Right kidney (tissue), 1 donor: Measurements from ENCODE around the gene CSF3.

Experiments
- DNase-seq: peaks from one replicate; pipeline ENCODE4 v3.0.0-alpha.2; 2016

Gene CSF3

DNA sequence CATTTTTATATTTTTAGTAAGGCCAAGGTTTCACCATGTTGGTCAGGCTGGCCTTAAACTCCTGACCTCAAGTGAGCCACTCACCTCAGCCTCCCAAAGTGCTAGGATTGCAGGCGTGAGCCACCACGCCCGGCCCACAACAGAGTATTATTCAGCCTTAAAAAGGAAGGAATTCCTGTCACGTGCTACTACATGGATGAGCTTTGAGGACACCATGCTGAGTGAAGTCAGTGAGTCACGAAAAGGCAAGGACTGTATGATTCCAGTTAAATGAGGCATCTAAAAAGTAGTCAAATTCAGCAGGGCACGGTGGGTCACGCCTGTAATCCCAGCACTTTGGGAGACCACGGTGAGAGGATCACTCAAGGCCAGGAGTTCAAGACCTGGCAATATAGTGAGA is 9.7 kb downstream of the CSF3 start:
- no peak for DNase-seq

GRCh38 chr17:40025559-40025958 is 10.3 kb downstream of the CSF3 start:
- no peak for DNase-seq

GRCh38 chr17:40025991-40026815 is 11.0 kb downstream of the CSF3 start:
- DNase-seq: no peak

GRCh38 chr17:40026816-40027613 is 11.8 kb downstream of the CSF3 start:
- peak; percentile 62 for DNase-seq

DNA sequence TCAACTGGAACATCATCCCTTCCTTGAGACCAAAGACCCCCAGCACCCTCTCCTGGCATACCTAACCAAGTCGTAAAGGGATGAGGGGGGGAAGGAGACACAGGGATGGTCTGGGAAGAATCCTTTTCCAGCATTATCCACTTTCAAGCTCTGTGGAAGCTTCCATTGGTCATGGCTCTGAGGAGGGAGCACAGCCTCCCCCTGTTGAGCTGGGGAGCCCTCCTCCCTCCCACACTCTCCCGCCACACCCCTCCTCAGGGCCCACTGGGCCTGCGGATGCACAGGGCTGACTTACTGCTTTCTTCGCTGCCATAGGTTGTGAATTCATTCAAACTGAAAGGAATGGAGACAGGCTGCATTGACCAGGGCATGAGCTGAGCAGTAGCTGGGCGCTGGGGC is 12.4 kb downstream of the CSF3 start:
- no peak for DNase-seq

GRCh38 chr17:40028595-40028994 is 13.4 kb downstream of the CSF3 start:
- DNase-seq: no peak

GRCh38 chr17:40031706-40032105 is 16.5 kb downstream of the CSF3 start:
- no peak for DNase-seq

- no peak for DNase-seq
Observed at GRCh38 chr17:40032322-40033320, 17.4 kb downstream of the CSF3 start.

DNA sequence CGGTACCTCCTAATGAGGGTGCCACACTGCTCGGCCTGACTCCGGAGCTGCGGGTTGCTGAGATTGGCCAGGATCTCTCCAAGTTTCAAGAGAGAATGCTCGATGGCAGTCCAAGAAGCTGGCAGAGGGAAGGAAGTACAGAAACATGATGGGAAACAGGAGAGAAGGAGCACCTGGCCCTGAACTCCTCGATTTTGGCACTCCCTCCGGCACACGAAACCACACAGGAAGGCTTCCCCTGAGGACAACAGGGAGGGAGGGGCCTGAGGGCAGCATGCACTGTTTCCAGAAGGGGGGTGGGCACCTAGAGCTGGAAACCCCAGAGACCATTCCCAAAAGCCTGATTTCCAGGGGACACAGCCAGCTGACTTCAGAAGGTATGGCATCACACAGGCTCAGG is 18.1 kb downstream of the CSF3 start:
- no peak for DNase-seq

- DNase-seq: no peak
Observed at GRCh38 chr17:40034426-40035161, 19.4 kb downstream of the CSF3 start.

DNA sequence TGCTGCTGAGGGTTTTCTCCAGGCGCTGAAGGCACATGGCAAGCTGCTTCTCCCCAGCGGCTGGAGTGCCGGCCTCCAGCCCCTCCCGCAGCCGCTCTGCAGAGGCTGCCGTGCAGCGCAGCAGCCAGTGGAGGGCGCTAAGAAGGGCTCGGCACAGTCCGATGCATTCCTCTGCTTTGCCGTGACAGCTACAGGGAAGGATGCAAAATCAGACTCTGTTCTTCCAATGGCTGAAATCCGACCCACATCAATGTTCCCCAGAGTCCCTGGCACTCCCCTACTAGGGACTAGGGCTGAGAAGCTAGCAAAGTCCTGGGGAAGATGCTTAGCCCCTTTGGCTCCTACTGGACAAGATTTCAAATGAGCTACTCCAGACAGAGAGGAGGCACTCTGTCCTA is 19.9 kb downstream of the CSF3 start:
- DNase-seq: no peak

DNA sequence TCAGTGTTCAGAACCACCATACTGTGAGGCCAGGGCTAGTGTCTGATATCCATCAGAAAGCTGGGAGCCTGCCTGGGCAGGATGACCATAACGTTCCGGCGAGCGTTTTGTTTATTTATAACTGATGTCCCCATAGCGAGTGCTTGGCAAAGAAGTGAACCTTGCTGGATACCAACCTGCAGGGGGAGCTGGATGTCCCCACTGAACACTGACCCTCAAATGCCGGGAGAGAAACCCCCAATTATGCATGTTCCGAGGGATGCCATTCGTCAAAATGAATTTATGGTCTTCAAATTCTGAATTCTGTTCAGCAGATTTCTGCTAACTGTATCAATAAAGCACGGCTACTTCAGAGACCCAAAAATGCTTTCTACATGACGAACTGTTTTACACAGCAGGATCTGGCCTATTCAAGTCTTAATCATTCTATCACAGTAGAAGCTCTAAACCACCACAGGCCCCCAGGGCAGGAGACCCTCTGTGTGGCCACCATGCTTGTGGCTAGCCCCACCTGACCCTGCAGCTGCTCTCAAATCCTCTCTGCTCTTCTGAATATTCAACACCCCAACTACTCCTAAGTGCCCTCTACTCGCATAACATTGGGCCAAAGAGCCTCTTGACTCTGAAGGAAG is 23.8 kb downstream of the CSF3 start:
- DNase-seq: peak; percentile 41

GRCh38 chr17:40041196-40041595 is 26.0 kb downstream of the CSF3 start:
- DNase-seq: no peak

GRCh38 chr17:40056379-40057015 is 41.3 kb downstream of the CSF3 start:
- no peak for DNase-seq

- DNase-seq: no peak
Observed at GRCh38 chr17:40058186-40058784, 43.0 kb downstream of the CSF3 start.

DNA sequence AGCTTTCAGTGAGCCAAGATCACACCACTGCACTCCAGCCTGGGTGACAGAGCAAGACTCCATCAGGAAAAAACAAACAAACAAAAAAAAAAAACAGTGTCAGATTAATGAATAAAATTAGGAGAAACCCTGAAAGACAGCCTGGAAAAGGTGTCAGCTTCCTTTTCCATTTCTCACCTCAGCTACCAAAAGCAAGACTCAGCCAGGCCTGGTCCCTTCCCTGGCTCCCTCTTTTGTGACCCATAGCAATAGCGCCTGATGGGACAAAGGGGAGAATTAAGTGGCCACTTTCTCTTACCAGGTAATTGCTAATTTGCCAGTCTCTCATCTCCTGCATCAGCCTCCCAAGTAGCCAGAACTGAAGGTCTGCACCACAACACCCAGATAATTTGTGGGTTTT is 43.6 kb downstream of the CSF3 start:
- no peak for DNase-seq

DNA sequence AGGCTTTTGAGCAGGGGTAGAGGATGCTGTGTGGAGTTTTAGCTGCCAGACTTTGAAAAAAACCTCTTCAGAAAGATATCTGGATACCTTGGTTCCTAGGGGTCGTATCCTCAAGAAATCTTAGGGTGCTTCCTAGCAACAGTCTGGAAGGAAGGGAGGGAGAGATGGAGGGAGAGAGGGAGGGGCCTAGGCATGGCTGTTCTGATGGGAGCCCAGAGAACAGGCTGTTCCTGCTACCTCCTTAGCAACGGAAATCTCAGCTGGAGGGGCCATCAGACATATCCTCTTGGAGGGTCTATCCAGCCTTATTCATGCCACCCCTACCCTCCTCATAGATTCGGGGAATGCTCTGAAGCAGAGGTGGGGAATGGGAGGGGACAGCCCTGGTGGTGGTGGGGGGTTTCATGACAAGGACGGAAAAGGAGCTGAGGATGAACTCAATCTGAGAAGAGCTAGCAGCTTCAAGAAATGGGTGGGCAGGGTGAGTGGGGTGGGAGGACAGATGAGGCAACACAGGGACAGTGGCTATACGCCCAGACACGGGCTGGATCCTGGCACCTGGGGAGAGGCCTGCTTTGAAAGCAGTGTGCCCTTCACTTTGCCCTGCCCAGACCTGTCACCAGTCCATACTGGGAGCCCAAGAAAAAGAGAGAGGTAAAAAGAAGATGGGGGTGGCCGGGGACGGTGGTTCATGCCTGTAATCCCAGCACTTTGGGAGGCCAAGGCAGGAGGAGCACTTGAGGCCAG is 44.7 kb downstream of the CSF3 start:
- DNase-seq: no peak

GRCh38 chr17:40060887-40061608 is 45.8 kb downstream of the CSF3 start:
- no peak for DNase-seq

DNA sequence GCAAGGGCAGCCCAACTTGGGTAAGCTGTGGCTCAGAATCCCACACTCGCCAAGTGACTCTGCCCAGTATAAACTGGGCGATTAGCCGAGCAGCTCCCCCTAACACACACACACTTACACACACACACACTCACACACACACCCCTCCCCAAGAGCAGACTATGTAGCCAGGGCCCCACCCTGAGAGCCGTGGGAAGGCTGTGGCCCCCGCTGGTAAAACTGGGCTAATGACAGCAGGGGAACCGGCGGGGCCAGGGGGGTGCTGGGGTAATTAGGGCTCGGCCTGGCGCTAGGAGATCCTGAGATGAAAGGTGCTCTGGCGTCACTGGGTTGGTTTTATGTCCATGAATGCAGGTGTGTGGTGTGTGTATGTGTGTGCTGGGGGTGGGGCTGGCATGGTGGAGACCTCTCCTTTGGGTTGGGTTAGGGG is 46.4 kb downstream of the CSF3 start:
- no peak for DNase-seq
